SH-SY5Y (cell line): Measurements from ENCODE around the gene SLC7A6.

Experiments used
- GATA2 ChIP-seq: IDR thresholded peaks from 2 replicates; pipeline ENCODE4 v1.6.1; 2011; ENCODE audit warnings: mild to moderate bottlenecking, low read depth, low read length
- GATA3 ChIP-seq: IDR thresholded peaks from 2 replicates; pipeline ENCODE4 v1.6.1; 2011; ENCODE audit warnings: low read depth, mild to moderate bottlenecking, low read length, moderate library complexity

DNA sequence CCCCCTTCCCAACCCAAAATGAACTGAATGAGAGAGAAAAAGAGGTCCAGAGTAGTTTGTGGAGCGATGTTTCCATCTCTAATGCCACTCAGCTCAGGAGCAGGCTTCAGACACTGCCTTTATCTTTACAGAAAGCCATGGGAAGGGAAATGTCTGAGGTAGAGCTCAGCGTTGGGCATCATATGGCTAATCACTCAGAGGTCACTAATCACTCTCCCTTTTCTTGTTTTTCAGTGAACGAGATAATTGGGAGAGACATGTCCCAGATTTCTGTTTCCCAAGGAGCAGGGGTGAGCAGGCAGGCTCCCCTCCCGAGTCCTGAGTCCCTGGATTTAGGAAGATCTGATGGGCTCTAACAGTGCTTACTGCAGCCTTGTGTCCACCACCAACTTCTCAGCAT, 38.2 kb upstream of the SLC7A6 start:
- TF ChIP-seq GATA2 (no peak), GATA3 (no peak)
